NCI-H526 (cell line): ENCODE measurements around the gene F13A1.

Experiments used
- DNase-seq, 2 experiments: peaks; one replicate each; lab custom pipeline; 2025; lab: John Stamatoyannopoulos, UW

The F13A1 gene

DNA sequence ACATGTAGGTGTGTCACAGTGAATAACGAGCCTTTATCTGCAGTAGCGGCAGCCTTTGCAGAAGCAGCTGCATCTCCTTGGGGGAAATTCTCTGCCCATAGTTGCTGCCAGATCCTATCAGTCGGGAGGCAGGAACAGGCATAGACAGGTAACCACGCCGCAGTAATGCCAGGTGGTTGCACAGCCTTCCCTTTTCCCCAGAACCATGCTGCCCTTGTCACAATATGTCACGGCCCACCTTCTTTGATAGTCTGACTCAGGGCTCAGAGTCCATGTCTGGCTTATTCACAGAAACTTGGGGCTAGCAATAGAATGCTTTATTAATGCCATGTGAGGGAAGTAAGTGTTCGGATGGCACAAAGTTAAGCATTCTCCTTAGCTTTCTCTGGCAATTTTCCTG lies 76.6 kb downstream of the F13A1 start:
- no peak for DNase-seq

DNA sequence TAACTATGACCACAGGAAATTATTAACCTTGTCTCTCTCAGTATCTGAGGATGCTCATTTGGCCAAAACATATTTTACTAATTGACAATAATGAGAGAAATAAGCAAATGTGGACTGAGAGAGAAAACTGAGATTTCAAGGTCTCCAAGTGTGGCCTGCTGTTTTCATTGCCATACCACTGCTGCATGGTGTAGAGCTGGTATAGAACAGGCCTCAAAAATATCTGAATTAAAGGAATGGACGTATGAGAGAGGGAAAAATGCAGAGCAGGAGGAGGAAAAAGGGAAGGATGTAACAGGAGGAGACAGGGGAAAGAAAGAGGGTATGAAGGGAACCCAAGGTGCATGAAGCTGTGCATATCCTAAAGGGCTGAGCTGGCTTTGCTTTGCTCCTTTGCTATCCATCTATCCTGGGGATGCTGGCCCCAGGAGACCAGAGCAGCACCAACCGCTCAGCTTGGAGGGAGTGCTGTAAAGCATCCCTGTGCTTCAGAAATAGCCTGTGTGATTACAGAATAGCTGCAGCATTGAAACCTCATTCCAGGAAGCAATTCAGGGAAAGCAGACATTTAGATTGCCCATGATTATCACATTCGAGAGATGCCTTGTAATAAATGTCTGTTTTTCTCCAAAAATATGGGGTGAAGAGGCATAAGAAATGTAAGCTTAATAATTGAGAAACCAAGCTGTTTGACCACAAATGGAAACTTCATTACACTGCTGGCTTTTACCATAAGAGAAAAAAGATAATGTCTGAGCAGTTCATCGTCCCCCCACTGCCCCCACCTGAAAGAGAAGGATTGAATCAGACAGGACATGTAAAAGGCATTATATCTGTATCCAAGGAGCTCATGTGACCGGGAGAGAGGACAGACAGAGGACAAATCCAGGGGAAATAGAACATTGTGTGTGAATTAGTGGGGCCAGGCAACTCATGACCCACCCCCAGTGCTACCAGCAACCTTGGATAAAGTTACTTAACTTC lies 80.6 kb downstream of the F13A1 start:
- DNase-seq: no peak

DNA sequence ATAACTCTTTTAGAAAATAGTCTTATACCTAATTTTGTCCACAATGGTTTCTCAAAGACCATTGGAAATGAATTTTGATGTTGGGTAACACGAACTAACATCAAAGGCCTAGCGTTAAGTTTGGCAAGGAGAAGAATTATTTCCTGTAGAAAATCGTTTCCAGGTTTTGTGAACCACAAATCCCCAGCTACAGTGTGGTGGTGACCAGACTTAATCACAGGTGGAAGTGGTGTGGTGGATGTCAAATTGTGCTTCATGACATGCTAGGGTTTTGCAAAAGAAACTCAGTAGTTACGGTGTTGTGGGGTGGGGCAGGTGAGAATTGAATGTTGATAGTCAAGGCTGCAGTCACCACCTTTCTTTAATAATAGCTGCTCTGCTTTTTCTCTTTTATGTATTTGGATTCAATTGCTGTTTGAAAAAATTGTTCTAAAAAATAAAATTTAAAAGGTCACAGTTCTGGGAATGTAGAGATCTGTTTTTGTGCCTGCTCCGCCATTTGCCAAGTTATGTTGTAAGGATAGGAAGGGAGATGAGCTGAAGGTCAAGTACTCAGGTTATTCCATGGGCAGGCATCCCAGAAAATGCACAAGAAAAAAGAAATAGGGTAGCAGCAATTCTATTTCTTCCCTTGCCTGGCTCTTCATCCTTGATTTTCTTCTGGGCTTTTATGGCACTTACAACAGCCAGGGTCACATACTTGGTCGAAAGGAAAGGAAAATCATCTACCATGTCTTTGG lies 83.6 kb downstream of the F13A1 start:
- DNase-seq: no peak

DNA sequence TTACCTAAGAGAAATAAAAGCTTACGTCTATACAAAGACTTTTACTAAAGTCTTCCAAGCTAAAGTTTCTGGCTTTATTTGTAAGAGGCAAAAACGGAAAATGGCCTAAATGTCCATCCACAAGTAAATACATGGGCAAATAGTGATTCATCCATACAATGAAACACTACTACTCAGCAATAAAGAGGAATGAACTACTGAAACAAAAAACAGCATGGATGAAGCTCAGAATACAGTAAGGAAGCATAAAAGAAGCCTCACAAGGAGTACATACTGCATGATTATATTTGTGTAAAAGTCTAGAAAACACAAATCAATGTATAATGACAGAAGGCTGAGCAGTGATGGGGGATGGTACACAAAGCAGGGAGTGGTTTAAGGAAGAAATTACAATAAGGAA lies 84.7 kb downstream of the F13A1 start:
- no peak for DNase-seq

DNA sequence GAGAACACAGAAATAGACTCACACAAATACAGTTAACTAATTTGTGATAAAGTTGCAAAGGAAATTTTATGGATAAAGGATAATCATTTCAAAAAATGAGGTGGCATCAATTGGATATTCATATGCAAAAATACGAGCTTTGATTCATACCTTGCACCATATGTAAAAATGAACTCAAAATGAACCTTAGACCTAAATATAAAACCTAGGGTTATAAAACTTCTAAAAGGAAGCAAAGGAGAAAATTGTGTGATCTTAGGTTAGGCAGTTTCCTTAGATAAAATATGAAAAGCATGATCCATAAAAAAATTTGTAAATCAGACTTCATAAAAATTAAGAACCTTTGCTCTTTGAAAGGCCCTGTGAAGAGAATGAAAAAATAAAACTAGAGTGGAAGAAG lies 85.5 kb downstream of the F13A1 start:
- DNase-seq: no peak

DNA sequence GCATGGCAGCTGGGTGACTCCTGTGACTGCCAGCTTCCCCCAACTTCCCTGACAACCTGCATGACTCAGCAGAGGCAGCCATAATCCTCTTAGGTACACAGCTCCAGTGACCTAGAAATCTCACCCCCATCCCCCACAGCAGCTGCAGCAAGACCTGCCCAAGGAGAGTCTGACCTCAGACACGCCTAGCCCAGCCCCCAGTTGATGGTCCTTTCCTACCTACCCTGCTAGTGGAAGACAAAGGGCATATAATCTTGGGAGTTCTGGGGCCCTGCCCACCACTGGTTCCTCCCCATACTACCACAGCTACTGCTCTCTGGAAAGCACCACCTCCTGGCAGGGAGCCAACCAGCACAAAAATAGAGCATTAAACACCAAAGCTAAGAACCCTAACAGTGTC lies 90.2 kb downstream of the F13A1 start:
- no peak for DNase-seq

DNA sequence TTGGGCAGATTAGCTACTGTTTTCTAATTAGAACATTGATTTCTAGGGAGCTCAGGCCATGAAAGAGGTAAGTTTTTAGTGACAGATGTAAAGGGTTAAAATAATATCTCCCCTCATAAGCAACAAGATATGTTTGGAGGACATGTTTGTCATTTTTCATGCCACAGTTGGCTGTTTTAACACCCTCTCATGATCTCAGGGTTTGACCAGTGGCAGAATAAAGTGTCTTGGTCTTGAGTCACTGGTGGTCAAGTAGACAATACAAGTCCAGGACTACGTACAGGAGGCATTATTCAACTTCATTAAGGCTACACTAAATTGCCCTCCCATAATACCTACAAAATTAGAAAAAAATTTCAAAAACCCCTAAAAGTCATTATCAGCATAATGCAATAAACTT lies 92.6 kb downstream of the F13A1 start:
- no peak for DNase-seq

DNA sequence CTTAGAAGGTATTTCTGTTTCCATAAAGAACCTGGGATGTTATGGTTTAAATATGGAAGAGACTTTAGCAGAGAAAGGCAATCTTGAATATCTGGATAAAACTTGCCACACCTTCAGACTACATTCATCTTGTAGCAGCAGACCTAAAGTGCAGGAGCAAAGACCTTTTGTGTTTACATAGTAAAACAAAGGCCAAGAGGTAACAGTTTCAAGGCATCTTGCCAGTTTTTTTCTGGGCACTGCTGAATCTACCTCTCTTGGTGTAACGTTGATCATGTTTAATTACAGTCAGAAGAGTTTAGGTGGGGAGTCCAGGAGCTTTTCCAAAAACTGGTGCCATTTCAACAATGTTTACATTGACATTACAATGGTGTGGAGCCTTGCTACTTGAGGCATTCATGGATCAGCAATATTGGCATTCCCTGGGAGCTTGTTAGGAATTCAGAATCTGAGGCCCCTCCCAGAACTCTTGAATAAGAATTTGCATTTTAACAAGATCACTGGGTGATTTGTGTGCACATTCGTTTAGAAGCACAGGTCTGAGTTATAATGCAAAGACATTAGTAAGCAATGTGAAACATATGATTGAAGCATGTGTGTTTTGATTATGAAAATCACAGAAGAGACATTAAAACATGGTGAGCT lies 94.5 kb downstream of the F13A1 start:
- DNase-seq: no peak

DNA sequence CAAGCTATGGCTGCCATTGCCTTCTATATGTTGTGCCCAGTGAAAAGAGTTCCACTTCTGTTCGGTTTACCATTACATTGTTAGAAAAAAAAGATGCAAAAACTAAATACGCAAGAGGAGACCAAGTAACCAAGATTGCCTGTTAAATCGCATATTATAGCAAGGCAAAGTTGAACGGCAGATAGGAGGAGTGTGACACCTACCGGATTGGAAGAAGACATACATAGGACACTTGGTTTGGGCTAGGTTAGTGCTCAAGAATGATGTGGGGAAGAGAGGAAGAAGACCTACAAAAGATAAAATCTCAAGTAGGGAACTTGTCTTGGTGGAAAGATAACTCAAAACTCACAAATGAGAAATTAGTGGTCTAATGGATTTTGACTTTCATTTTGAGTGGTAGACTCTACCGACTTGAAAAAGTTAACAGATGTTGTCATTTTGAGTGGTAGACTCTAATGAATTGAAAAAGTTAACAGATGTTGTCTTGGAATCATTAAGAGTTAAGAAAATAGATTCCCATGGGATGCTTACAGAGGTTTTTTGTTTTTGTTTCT lies 95.5 kb downstream of the F13A1 start:
- DNase-seq: no peak

DNA sequence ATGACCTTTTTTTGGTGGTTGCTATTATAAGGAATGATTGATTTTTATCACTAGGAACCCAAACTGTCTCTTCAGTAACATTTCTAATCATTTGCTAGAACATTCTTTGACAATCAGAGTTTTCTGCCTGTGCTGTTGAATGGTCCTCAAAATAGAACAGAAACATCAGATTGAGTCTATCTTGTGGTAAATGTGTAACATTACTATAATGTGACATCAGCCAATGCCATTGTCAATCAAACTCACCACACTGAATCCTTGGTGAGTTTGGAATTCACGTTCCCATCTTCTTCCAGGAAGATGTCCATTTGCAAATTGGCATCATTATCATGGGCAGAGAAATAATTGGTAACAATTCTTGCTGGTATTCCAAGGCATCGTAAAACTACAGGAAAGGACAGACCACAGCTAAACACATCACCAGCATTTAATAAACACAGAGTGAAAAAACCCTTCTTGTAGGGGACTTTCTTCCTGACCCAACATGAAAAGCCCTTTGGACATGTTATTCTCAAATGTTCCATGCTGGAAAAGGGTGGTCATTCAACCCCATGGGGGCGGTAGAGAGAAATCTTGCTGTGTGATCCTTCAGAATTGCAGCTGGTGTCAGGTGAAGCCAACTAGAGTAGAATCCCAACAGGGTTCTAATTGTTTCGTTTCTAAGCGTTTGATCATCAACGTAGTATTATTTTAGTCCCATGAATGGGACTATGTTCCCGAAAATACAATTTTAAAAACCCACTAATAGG lies 98.5 kb downstream of the F13A1 start:
- no peak for DNase-seq

DNA sequence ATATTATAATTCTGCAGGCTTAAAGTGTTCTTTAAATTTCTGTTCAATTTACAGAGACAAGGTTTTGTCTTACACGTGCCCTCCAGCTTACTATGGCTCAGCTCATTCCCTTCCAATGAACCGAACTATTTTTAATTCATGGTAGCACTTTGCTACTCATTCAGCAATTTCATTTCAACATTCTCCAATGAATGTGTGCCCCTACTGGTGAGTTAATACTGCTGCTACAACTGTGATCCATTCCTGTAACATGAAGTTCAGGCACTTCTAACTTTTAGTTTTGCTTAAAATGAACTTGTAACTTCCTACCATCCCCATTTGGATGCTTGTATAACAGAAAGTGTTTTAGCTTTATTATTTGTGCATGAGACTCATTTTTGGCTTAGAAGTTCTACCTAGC lies 99.7 kb downstream of the F13A1 start:
- DNase-seq: no peak

DNA sequence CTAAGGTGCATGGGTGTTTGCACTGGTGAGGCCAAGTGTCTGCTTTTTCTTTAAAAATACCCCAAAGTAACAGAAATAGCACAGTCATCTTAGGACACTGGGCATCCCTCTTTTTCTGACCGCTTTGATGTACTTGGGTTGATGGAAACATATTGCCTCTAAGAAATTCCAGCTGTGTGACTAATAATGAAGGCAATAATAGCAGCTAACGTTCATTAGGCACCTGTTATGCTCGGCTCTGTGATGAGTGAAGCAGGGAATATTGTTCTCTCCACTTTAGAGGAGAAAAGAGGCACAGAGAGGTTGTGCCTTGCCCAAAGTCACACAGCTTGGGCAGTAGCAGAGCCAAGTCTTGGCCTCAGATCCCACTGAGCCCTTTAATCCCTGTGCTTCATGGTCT lies 100.7 kb downstream of the F13A1 start:
- no peak for DNase-seq

DNA sequence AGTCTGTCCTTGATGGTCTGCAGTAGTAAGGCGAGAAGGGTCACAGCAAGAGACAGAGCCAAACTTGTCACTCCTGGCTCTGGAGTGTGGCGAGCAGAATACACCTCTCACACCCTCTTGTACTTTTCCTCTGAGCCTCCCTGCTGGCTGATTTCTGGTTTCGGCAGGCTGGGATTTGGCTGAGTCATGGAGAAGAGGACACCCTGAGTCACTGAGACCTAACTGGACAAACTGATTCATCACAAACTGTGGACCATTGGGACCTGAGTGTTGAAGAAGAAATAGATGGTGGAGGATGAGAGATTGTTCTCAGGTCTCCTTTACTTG lies 101.7 kb downstream of the F13A1 start:
- no peak for DNase-seq

DNA sequence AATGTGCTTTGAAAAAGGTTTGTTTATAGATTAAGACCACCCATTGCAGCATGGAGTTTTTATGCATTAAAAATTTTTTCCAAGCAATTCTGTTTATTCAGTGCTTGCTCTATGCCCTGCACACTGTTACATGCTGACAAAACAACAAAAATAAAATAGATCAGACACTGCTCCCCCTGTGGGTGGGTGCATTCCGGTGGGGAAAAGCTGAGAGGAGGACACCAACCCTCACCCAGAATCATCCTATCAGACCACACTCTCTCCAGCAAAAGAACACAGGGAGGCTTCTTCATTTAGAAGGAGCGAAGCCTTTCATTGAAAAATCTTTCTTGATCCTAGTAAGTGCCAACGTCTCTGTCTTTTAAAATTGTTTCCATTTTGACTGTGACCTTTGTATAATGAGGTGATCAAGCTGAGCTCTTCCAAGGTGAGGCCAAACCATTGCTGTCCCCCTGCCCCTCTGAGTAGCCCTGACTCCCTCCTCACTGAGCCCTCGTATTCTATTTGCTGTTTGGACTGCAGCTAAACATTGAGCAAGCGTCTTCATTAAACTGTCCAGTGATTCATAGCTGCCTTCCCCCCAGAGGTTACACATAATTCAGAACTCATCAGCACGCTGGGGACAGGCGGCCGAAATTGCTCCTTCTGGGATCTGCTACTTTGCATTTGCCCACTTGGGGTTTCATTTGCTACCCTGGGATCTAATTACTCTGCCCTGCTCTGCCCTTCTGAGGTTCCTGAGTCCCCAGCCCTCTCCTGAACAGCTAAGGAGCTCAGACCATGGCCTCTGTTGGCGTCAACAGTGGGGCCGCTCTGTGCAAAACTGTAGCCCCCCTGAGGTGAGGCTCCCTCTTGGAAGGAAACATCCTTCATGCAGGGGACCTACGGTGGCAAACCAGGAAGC lies 102.4 kb downstream of the F13A1 start:
- DNase-seq: no peak

DNA sequence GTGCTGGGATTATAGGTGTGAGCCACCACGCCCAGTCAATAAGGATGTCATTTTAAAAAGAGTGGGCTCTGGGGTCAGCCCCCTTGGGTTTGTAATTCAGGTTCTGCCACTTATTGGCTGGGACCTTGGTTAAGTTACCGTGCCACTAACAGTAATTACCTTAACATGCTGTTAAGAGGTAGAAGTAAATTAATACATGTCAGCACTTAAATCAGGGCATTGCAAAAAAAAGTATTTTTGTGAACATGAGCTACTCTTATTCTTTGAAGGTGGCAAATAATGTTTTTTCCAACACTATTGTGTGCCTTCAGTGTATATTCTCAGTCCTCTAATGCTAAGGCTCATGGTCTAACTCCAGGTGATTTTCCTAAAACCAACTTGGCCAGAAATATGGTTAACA lies 109.5 kb downstream of the F13A1 start:
- DNase-seq: no peak

DNA sequence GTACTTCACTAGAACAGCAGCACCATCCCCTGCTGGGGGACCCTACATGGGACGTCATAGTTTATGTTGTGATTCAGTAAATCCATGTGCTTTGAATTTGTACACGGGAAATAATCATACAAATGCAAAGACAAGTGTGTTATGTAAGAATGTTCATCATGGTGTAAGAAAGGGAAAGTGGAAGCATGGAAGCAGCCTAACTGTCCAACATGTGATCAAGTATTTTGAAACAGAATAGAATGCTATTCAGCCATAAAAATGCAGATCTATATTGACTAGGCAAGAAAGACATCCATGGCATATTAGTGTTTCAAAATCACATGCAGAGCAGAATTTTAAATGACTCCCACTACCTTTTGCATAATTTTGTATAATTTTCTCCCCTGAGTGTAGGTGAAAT lies 117.6 kb downstream of the F13A1 start:
- DNase-seq: no peak

DNA sequence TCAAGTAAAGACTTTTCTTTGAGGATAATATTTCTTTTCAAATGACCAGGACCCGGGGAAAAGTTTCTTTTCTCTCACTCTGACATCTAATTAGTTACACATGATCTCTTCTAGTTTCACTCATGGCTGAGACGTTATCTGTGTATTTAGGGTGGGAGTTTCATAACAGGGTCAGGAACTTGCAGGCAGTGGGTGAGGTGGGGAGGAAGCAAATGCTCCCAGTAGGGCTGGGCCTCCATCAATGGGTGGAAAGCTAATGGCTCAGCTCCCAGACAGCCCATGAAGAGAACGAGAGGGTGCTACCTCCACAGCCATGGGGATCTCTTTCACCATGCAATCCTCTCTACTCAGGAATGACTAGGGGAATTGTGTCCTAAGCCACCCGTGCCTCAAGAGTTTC lies 119.3 kb downstream of the F13A1 start:
- no peak for DNase-seq

DNA sequence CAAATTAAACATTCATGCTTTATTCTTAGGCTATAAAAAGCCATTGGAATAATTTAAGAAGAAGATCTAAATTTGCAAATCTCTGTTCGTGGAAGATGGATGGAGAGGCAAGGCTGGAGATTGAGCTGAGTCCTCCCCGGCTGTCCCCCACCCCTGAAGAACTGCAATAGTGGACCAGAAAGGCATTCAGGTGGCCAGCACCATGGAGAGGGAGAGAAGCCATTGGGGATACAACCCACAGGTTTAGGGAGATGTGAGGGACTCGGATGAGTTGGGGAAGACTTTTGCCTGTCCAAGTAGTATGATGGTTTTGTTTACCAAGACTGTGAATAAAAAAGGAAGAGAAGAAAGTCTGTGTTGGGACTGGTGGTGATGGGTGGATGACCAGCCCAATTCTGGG lies 120.8 kb downstream of the F13A1 start:
- no peak for DNase-seq

DNA sequence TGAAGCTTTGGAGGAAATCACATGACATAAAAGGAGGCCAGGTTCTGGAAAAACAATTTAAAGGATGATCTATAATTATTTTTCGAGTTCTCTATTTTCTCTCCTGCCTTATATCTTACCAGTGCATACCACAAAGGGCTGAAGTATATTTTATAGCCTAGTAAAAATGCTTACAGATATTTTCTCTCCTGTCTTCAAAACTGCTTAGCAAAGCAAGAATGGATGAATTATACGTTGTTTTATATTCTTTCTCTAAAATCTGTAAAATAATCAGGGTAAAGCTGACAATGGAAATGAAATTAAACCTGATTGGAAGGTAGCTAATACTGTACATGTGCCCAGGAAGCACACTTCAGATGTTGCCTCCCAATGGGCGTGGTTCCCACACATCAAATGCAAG lies 123.7 kb downstream of the F13A1 start:
- no peak for DNase-seq

DNA sequence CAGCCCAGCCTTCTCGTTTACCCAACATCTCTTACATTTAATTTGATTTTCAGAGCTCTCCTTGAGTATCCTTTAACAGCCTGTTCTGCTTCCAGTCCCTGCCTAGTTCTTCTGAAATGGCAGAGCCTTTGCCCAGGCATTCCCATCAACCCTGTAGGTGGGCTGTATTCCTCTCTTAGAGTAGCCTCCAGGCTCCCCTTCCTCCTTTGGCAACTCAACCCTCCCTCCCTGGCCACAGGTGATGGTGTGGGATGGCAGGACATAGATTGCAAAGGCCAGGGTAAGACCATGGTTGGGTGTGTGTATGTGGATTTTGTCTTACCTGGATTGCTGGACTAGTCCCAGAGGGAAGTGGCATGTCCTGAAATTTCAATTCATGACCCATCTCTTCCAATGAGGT lies 125.4 kb downstream of the F13A1 start:
- DNase-seq: no peak

DNA sequence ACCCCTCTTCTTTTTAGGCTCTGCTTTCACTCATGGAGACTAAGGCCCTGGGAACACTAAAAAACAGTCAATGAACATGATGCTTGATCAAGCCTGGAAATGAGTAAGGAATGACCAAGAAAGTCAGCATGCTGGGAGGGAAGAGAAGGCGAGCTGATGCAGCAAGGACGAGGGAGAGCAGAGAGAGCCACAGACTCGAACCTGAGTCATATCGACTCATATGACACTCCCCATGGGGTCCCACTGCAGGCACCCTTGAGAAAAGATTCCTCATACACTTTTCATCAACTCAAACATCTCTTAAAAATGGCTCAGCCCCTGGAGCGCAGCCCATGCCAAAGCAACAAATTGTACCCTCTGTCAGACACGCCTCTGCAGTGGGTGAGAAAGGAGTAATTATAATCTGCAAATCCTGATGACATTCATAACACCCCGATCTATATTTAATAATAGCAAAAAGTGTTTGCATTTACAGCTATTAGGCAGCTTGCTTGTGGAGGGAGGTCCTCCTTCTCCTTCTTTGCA lies 127.2 kb downstream of the F13A1 start:
- DNase-seq: no peak
